ENCODE measurements around the gene EFS. TPM values are rescaled to one million over a fixed set of nuclear protein-coding genes. Genes with fewer than 3 reads are reported as not detected.

EFS gene
- total and polyA plus RNA-seq, 2 of the 8 experiments (the other 6 are each of a cell fraction or from before 2014, with no cell fraction given): 27.8 to 28.6 TPM

DNA sequence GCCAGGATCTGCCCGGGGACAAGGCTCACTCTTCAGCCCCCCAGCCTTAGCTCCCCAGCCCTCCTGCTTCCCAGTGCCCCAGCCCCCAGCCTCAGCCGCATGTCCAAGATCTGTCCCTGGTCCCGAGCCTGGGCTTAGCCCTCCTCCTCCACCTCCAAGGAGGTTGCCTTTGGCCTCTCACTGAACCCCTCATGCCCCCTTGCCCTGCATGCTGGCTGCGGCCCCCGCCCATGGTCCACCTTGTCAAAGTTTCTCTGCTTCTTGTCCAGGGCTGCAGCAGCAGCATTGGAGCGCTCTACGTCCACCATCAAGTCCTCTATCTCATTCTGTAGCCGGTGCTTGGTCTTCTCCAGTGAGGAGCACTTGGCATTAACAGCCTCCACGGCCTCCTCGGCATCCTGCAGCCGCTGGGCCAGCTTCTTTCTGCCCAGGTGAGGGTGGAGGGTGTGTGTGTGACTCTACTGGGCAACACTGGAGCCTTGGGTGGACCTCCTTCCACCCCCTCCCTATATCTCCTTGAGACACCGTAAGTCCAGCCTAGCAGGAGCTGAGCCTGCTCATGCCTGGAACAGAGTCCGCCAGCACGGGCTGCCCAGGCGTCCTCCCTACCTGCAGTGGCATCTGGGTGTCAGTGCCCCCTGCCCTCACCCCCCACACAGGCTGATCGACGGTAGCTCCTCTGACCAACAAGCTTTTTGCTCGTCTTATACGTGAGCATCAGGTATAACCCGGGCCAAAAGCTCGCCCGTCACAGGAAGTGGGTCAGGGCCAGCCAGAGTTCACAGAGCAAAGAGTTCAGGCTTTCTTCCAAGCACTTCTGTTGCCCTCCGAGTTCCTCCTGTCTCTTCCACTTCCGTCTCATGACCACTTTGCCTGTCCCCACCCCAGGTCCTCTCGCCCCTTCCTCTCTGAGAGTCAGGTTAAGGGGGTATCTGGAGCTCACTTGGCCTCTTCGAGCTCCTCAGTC lies 23.2 kb upstream of the EFS start:
- 92% methylated on average over 26 of the region's 26 CpGs; no CpG with 5 or more reads in 1 of the 2 experiments for WGBS, 2 experiments (ENCODE audit: extremely low coverage in 1 of 2, insufficient coverage in 1 of 2, insufficient read length in 1 of 2, insufficient replicate concordance in 2 of 2, low coverage in 1 of 2, low lambda C conversion rate in 2 of 2, missing lambda C conversion rate in 1 of 2)
- Histone ChIP-seq H4K91ac (replicated peaks; ENCODE audit: insufficient read length, low read length) (no peak overlapping the region), H3K4me3 (ENCODE audit: extremely low read depth in 1 of 4, insufficient read depth in 2 of 4, low read depth in 3 of 4, low read length in 4 of 4) (no peak overlapping the region), H3K27me3 (replicated peaks in 1 of 4; ENCODE audit: control insufficient read depth in 3 of 4, extremely low read depth in 1 of 4, insufficient read depth in 3 of 4, low read length in 3 of 4) (no peaks in the 10 kb centered on the region; a peak in 3 of 7 replicates), H4K8ac (ENCODE audit: extremely low read depth, insufficient read depth, low read length) (no peak overlapping the region), H4K5ac (ENCODE audit: insufficient read length, low read depth, low read length) (no peak overlapping the region), H3K79me1 (ENCODE audit: low read depth, low read length) (no peaks in the 10 kb centered on the region), H2BK120ac (replicated peaks; ENCODE audit: low read depth, low read length) (no peak overlapping the region), H3K18ac (ENCODE audit: extremely low read depth, low read length) (no peak overlapping the region), H3K14ac (ENCODE audit: insufficient read length) (no peak overlapping the region), H4K20me1 (replicated peaks in 1 of 2; ENCODE audit: control insufficient read depth in 1 of 2, insufficient read depth in 2 of 2, low read length in 2 of 2) (no peaks in the 10 kb centered on the region), H2AK5ac (ENCODE audit: low read depth, low read length) (no peak overlapping the region), H3K79me2 (ENCODE audit: control insufficient read depth in 1 of 2, insufficient read depth in 2 of 2, low read length in 2 of 2) (no peaks in the 10 kb centered on the region), H3K9me3 (ENCODE audit: insufficient read depth in 2 of 2, low read depth in 1 of 2, low read length in 1 of 2) (no peaks in the 10 kb centered on the region), H2BK5ac (ENCODE audit: low read depth, low read length) (no peak overlapping the region), H3K23ac (ENCODE audit: insufficient read length) (no peak overlapping the region), H2BK12ac (ENCODE audit: low read depth, low read length) (peak overlapping the region; percentile 29; the same call in 1 of the 2 replicates), H3K27ac (ENCODE audit: low read depth, low read length) (no peak overlapping the region), H3K4ac (replicated peaks; ENCODE audit: insufficient read length, low read depth, low read length) (no peak overlapping the region), H3K4me2 (ENCODE audit: insufficient read depth in 1 of 2, low read depth in 2 of 2, low read length in 2 of 2) (no peak overlapping the region), H3K4me1 (replicated peaks in 1 of 4; ENCODE audit: control insufficient read depth in 3 of 4, insufficient read depth in 4 of 4, low read length in 3 of 4) (peaks cover 0 to 10% (median 0%) of the 10 kb centered on the region in 4 experiments; a peak in 1 of 7 replicates), H3K36me3 (ENCODE audit: control insufficient read depth in 2 of 4, insufficient read depth in 4 of 4, low read length in 3 of 4) (no peaks in the 10 kb centered on the region), H2AFZ (ENCODE audit: low read length) (no peak overlapping the region), H3K23me2 (ENCODE audit: low read depth, low read length) (no peaks in the 10 kb centered on the region; the same call in 1 of the 2 replicates), H3K9ac (replicated peaks in 1 of 4; ENCODE audit: extremely low read depth in 1 of 4, low read depth in 3 of 4, low read length in 3 of 4) (no peak overlapping the region), H3K56ac (replicated peaks; ENCODE audit: insufficient read length, low read depth, low read length) (no peak overlapping the region), H2BK15ac (ENCODE audit: low read length) (no peak overlapping the region), H2BK20ac (ENCODE audit: low read length) (no peak overlapping the region)
- POLR2A ChIA-PET (ENCODE audit: partially characterized antibody): interaction anchor here (0.8 to 1.3 kb wide), 2 partner anchors 12 to 66 kb away, joined by 3 to 4 read pairs; no protein-coding TSS in a partner anchor
- CTCF ChIA-PET (ENCODE audit: partially characterized antibody): interaction anchor here (0.8 to 4.0 kb wide), 10 partner anchors 9 to 292 kb away, joined by 3 to 30 read pairs (median 4); partner anchors contain the start of gene CMTM5
- DNase-seq (ENCODE audit: low read depth in 1 of 2, low spot score in 2 of 2) (no peak), FAIRE-seq (no peak)
- no peak for TF ChIP-seq NRF1 (IDR thresholded peaks at IDR 0.05; ENCODE audit: low read depth, low read length)
- no peak for TF ChIP-seq CBX8 (IDR thresholded peaks at IDR 0.05; ENCODE audit: borderline replicate concordance, low read depth, low read length)
- no peak for TF ChIP-seq FOSL1 (IDR thresholded peaks at IDR 0.05; ENCODE audit: insufficient read depth, low read depth, low read length)
